GM23338 (cell line): ENCODE data around the gene GAS1. TPM values are rescaled to one million over a fixed set of nuclear protein-coding genes. Genes with fewer than 3 reads are reported as not detected.

ENCODE experiments used
- ATAC-seq: fragments of 200-7000 bp; cut with Tn5 transposase; 3 replicates; pipeline ENCODE4 v1.9.1; 2020
- DNase-seq: peaks from one replicate; pipeline ENCODE4 v3.0.0-alpha.2; 2015; ENCODE audit warnings: low spot score
- H2AFZ ChIP-seq: fragments of 200-600 bp; sonication (generic); 2 replicates; pipeline ENCODE4 v1.8.0; 2016; ENCODE audit warnings: antibody characterized with exemption, mild to moderate bottlenecking, moderate library complexity
- H3F3A ChIP-seq: fragments of 200-600 bp; sonication (generic); replicated peaks from 2 replicates; pipeline ENCODE4 v1.8.0; 2017; ENCODE audit warnings: antibody characterized with exemption, mixed run types, low read depth
- H3K27ac ChIP-seq: fragments of 200-600 bp; sonication (generic); 2 replicates; pipeline ENCODE4 v1.6.1; 2016; ENCODE audit warnings: low read depth
- H3K27me3 ChIP-seq: fragments of 200-600 bp; sonication (generic); 2 replicates; pipeline ENCODE4 v1.8.0; 2016; ENCODE audit warnings: mild to moderate bottlenecking, mixed run types, moderate library complexity; ENCODE audit not compliant: insufficient read depth
- H3K36me3 ChIP-seq: fragments of 200-600 bp; sonication (generic); 2 replicates; pipeline ENCODE4 v1.8.0; 2016; ENCODE audit warnings: mild to moderate bottlenecking; ENCODE audit not compliant: insufficient read depth
- H3K4me1 ChIP-seq: fragments of 200-600 bp; sonication (generic); 2 replicates; pipeline ENCODE4 v1.8.0; 2016; ENCODE audit warnings: mild to moderate bottlenecking, moderate library complexity; ENCODE audit not compliant: insufficient read depth
- H3K4me2 ChIP-seq: fragments of 200-600 bp; sonication (generic); 2 replicates; pipeline ENCODE4 v1.7.1; 2017; ENCODE audit warnings: mixed run types
- H3K4me3 ChIP-seq: fragments of 200-600 bp; sonication (generic); 2 replicates; pipeline ENCODE4 v1.6.1; 2016; ENCODE audit warnings: mixed run types
- H3K79me2 ChIP-seq: fragments of 200-600 bp; sonication (generic); replicated peaks from 2 replicates; pipeline ENCODE4 v1.8.0; 2017; ENCODE audit warnings: mild to moderate bottlenecking; ENCODE audit not compliant: insufficient read depth
- H3K9me2 ChIP-seq: fragments of 200-600 bp; sonication (generic); 2 replicates; pipeline ENCODE4 v1.8.0; 2017; ENCODE audit not compliant: insufficient read depth
- H4K20me1 ChIP-seq: fragments of 200-600 bp; sonication (generic); replicated peaks from 2 replicates; pipeline ENCODE4 v1.8.0; 2017; ENCODE audit warnings: mild to moderate bottlenecking; ENCODE audit not compliant: insufficient read depth
- H3K27ac Mint-ChIP-seq: 2 replicates; pipeline ENCODE4 v1.8.0; 2020; ENCODE audit warnings: inconsistent platforms, mild to moderate bottlenecking, moderate library complexity, mixed read lengths
- H3K27me3 Mint-ChIP-seq: 3 replicates; pipeline ENCODE4 v1.8.0; 2022; ENCODE audit warnings: low read depth, mild to moderate bottlenecking, moderate library complexity, mixed read lengths, inconsistent platforms; ENCODE audit not compliant: insufficient read depth, poor library complexity
- H3K36me3 Mint-ChIP-seq: 3 replicates; pipeline ENCODE4 v1.8.0; 2021; ENCODE audit warnings: low read depth, mild to moderate bottlenecking, inconsistent platforms, moderate library complexity, mixed read lengths
- H3K4me1 Mint-ChIP-seq: 3 replicates; pipeline ENCODE4 v1.8.0; 2020; ENCODE audit warnings: mild to moderate bottlenecking, inconsistent platforms, mixed read lengths
- H3K4me3 Mint-ChIP-seq: 3 replicates; pipeline ENCODE4 v1.8.0; 2021; ENCODE audit warnings: moderate library complexity, mild to moderate bottlenecking, inconsistent platforms, mixed read lengths
- H3K9me3 Mint-ChIP-seq: 3 replicates; pipeline ENCODE4 v1.8.0; 2020; ENCODE audit warnings: moderate library complexity, mild to moderate bottlenecking, inconsistent platforms, mixed read lengths
- STAT1 ChIP-seq: IDR thresholded peaks from one replicate; pipeline ENCODE4 v1.6.1; 2016; ENCODE audit warnings: antibody characterized with exemption; ENCODE audit not compliant: unreplicated experiment
- polyA plus RNA-seq: library from polyadenylated mRNA; unstranded; fragments of >200 nt; fragmentation: Nextera tagmentation; extraction: Ambion mirVana; gene quantifications from 2 replicates; pipeline ENCODE4 v1.2.1, GENCODE V29; 2016
- total RNA-seq: library from RNA; depleted of rRNA; stranded (reverse); fragments of >200 nt; shearing (Covaris generic); gene quantifications from 2 replicates; pipeline ENCODE4 v1.2.3, GENCODE V29; 2014
- TF ChIP-seq, protein P1 (sequence below), 2 experiments: fragments of 200-600 bp in 1 of 2; sonication (generic) in 1 of 2; conservative IDR thresholded peaks; 2 replicates each; pipeline versions ENCODE4 v1.5.1 to v1.6.1; 2016 to 2017; ENCODE audit warnings: antibody characterized with exemption in 2 of 2, low read depth in 2 of 2, mild to moderate bottlenecking in 2 of 2, moderate library complexity in 1 of 2
- TF ChIP-seq, protein P2 (sequence below): IDR thresholded peaks from one replicate; pipeline ENCODE4 v1.6.1; 2018; ENCODE audit warnings: antibody characterized with exemption; ENCODE audit not compliant: unreplicated experiment

Gene GAS1
- total and polyA plus RNA-seq, 2 experiments from 2014 or later: 1.4 to 7.7 TPM

GRCh38 chr9:86960938-86961337 is 13.6 kb upstream of the GAS1 start:
- no peaks in the 10 kb centered on the region for H3F3A ChIP-seq

GRCh38 chr9:86958203-86958602 is 10.9 kb upstream of the GAS1 start:
- no peak overlapping the region for H3K4me3 Mint-ChIP-seq
- Histone ChIP-seq H3K79me2 (no peaks in the 10 kb centered on the region), H4K20me1 (no peaks in the 10 kb centered on the region)

More at GRCh38 chr9:86960938-86961337, 13.6 kb upstream of the GAS1 start:
- DNase-seq (no peak), ATAC-seq (no peak)
- Histone ChIP-seq H3K4me1 (no peaks in the 10 kb centered on the region), H3K9me2 (no peaks in the 10 kb centered on the region), H3K4me3 (no peak overlapping the region), H2AFZ (no peak overlapping the region), H3K79me2 (no peaks in the 10 kb centered on the region), H3K4me2 (no peak overlapping the region), H3K27me3 (no peaks in the 10 kb centered on the region), H4K20me1 (no peaks in the 10 kb centered on the region), H3K36me3 (no peaks in the 10 kb centered on the region), H3K27ac (no peak overlapping the region)
- Mint-ChIP-seq H3K27ac (no peak overlapping the region), H3K4me1 (no peaks in the 10 kb centered on the region), H3K27me3 (peaks cover 2% of the 10 kb centered on the region), H3K4me3 (no peak overlapping the region), H3K9me3 (no peaks in the 10 kb centered on the region), H3K36me3 (no peaks in the 10 kb centered on the region)
- TF ChIP-seq, protein P1, sequence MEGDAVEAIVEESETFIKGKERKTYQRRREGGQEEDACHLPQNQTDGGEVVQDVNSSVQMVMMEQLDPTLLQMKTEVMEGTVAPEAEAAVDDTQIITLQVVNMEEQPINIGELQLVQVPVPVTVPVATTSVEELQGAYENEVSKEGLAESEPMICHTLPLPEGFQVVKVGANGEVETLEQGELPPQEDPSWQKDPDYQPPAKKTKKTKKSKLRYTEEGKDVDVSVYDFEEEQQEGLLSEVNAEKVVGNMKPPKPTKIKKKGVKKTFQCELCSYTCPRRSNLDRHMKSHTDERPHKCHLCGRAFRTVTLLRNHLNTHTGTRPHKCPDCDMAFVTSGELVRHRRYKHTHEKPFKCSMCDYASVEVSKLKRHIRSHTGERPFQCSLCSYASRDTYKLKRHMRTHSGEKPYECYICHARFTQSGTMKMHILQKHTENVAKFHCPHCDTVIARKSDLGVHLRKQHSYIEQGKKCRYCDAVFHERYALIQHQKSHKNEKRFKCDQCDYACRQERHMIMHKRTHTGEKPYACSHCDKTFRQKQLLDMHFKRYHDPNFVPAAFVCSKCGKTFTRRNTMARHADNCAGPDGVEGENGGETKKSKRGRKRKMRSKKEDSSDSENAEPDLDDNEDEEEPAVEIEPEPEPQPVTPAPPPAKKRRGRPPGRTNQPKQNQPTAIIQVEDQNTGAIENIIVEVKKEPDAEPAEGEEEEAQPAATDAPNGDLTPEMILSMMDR (conservative IDR thresholded peaks at IDR 0.05; ENCODE audit: low read depth in 2 of 2): no peak

More at GRCh38 chr9:86958203-86958602, 10.9 kb upstream of the GAS1 start:
- Histone ChIP-seq H3K4me1 (no peaks in the 10 kb centered on the region), H3F3A (no peaks in the 10 kb centered on the region), H3K9me2 (no peaks in the 10 kb centered on the region), H3K36me3 (no peaks in the 10 kb centered on the region), H3K4me3 (no peak overlapping the region), H3K4me2 (no peak overlapping the region), H3K27ac (no peak overlapping the region), H2AFZ (no peak overlapping the region), H3K27me3 (no peaks in the 10 kb centered on the region)
- TF ChIP-seq, protein P2, sequence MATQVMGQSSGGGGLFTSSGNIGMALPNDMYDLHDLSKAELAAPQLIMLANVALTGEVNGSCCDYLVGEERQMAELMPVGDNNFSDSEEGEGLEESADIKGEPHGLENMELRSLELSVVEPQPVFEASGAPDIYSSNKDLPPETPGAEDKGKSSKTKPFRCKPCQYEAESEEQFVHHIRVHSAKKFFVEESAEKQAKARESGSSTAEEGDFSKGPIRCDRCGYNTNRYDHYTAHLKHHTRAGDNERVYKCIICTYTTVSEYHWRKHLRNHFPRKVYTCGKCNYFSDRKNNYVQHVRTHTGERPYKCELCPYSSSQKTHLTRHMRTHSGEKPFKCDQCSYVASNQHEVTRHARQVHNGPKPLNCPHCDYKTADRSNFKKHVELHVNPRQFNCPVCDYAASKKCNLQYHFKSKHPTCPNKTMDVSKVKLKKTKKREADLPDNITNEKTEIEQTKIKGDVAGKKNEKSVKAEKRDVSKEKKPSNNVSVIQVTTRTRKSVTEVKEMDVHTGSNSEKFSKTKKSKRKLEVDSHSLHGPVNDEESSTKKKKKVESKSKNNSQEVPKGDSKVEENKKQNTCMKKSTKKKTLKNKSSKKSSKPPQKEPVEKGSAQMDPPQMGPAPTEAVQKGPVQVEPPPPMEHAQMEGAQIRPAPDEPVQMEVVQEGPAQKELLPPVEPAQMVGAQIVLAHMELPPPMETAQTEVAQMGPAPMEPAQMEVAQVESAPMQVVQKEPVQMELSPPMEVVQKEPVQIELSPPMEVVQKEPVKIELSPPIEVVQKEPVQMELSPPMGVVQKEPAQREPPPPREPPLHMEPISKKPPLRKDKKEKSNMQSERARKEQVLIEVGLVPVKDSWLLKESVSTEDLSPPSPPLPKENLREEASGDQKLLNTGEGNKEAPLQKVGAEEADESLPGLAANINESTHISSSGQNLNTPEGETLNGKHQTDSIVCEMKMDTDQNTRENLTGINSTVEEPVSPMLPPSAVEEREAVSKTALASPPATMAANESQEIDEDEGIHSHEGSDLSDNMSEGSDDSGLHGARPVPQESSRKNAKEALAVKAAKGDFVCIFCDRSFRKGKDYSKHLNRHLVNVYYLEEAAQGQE: no peak
- TF ChIP-seq, protein P1 (conservative IDR thresholded peaks at IDR 0.05; ENCODE audit: low read depth in 2 of 2): no peak
- no peak for TF ChIP-seq STAT1
- Mint-ChIP-seq H3K4me1 (no peaks in the 10 kb centered on the region), H3K9me3 (no peaks in the 10 kb centered on the region), H3K27ac (no peak overlapping the region), H3K36me3 (no peaks in the 10 kb centered on the region), H3K27me3 (no peaks in the 10 kb centered on the region)
- no peak for DNase-seq
- no peak for ATAC-seq
